ENCODE measurements around the gene CPM.

Gene CPM

GRCh38 chr12:68901145-68901544 is 31.8 kb downstream of the CPM start:
- Histone ChIP-seq H3K36me3 (ENCODE audit: insufficient read depth, low read length) (no peaks in the 10 kb centered on the region), H3K27me3 (ENCODE audit: control insufficient read depth in 1 of 2, insufficient read depth in 2 of 2, low read length in 2 of 2) (no peaks in the 10 kb centered on the region), H3K9ac (ENCODE audit: low read length) (no peak overlapping the region), H3K4me1 (ENCODE audit: insufficient read depth, low read length) (no peaks in the 10 kb centered on the region), H3K27ac (ENCODE audit: low read depth, low read length) (no peak overlapping the region), H3K4me3 (ENCODE audit: low read depth in 1 of 2, low read length in 2 of 2) (no peak overlapping the region), H3K9me3 (ENCODE audit: low read length) (no peaks in the 10 kb centered on the region)

GRCh38 chr12:68900241-68900640 is 32.7 kb downstream of the CPM start:
- H3K9me3 ChIP-seq (ENCODE audit: low read length), result no peaks in the 10 kb centered on the region
- no peaks in the 10 kb centered on the region for H3K27me3 ChIP-seq (ENCODE audit: control insufficient read depth in 1 of 2, insufficient read depth in 2 of 2, low read length in 2 of 2)
- H3K4me1 ChIP-seq (ENCODE audit: insufficient read depth, low read length), result no peaks in the 10 kb centered on the region
- H3K9ac ChIP-seq (ENCODE audit: low read length), result no peak overlapping the region
- H3K36me3 ChIP-seq (ENCODE audit: insufficient read depth, low read length), result no peaks in the 10 kb centered on the region
- H3K27ac ChIP-seq (ENCODE audit: low read depth, low read length), result no peak overlapping the region
- no peak overlapping the region for H3K4me3 ChIP-seq (ENCODE audit: low read depth in 1 of 2, low read length in 2 of 2)

GRCh38 chr12:68899251-68899771 is 33.7 kb downstream of the CPM start:
- H3K27me3 ChIP-seq (ENCODE audit: control insufficient read depth in 1 of 2, insufficient read depth in 2 of 2, low read length in 2 of 2), result no peaks in the 10 kb centered on the region
- no peaks in the 10 kb centered on the region for H3K4me1 ChIP-seq (ENCODE audit: insufficient read depth, low read length)
- no peak overlapping the region for H3K9ac ChIP-seq (ENCODE audit: low read length)
- no peak overlapping the region for H3K27ac ChIP-seq (ENCODE audit: low read depth, low read length)
- no peak overlapping the region for H3K4me3 ChIP-seq (ENCODE audit: low read depth in 1 of 2, low read length in 2 of 2)
- H3K9me3 ChIP-seq (ENCODE audit: low read length), result no peaks in the 10 kb centered on the region
- no peaks in the 10 kb centered on the region for H3K36me3 ChIP-seq (ENCODE audit: insufficient read depth, low read length)

GRCh38 chr12:68896881-68897540 is 36.0 kb downstream of the CPM start:
- Histone ChIP-seq H3K4me3 (ENCODE audit: low read depth in 1 of 2, low read length in 2 of 2) (no peak overlapping the region), H3K9ac (ENCODE audit: low read length) (no peak overlapping the region), H3K27ac (ENCODE audit: low read depth, low read length) (no peak overlapping the region), H3K27me3 (ENCODE audit: control insufficient read depth in 1 of 2, insufficient read depth in 2 of 2, low read length in 2 of 2) (no peaks in the 10 kb centered on the region), H3K4me1 (ENCODE audit: insufficient read depth, low read length) (no peaks in the 10 kb centered on the region), H3K9me3 (ENCODE audit: low read length) (no peaks in the 10 kb centered on the region), H3K36me3 (ENCODE audit: insufficient read depth, low read length) (no peaks in the 10 kb centered on the region)

- no peak overlapping the region for H3K9ac ChIP-seq (ENCODE audit: low read length)
- H3K27ac ChIP-seq (ENCODE audit: low read depth, low read length), result no peak overlapping the region
- no peaks in the 10 kb centered on the region for H3K4me1 ChIP-seq (ENCODE audit: insufficient read depth, low read length)
- no peaks in the 10 kb centered on the region for H3K27me3 ChIP-seq (ENCODE audit: control insufficient read depth in 1 of 2, insufficient read depth in 2 of 2, low read length in 2 of 2)
- H3K4me3 ChIP-seq (ENCODE audit: low read depth in 1 of 2, low read length in 2 of 2), result no peak overlapping the region
- no peaks in the 10 kb centered on the region for H3K9me3 ChIP-seq (ENCODE audit: low read length)
- H3K36me3 ChIP-seq (ENCODE audit: insufficient read depth, low read length), result no peaks in the 10 kb centered on the region
Measured at GRCh38 chr12:68894276-68894855, 38.6 kb downstream of the CPM start.

- Histone ChIP-seq H3K4me3 (ENCODE audit: low read depth in 1 of 2, low read length in 2 of 2) (no peak overlapping the region), H3K9me3 (ENCODE audit: low read length) (no peaks in the 10 kb centered on the region), H3K27ac (ENCODE audit: low read depth, low read length) (no peak overlapping the region)
Measured at GRCh38 chr12:68893741-68894140, 39.2 kb downstream of the CPM start.

GRCh38 chr12:68893201-68893600 is 39.8 kb downstream of the CPM start:
- no peaks in the 10 kb centered on the region for H3K27me3 ChIP-seq (ENCODE audit: control insufficient read depth in 1 of 2, insufficient read depth in 2 of 2, low read length in 2 of 2)
- no peaks in the 10 kb centered on the region for H3K4me1 ChIP-seq (ENCODE audit: insufficient read depth, low read length)
- H3K4me3 ChIP-seq (ENCODE audit: low read depth in 1 of 2, low read length in 2 of 2), result no peak overlapping the region
- no peaks in the 10 kb centered on the region for H3K36me3 ChIP-seq (ENCODE audit: insufficient read depth, low read length)
- H3K9me3 ChIP-seq (ENCODE audit: low read length), result no peaks in the 10 kb centered on the region
- H3K9ac ChIP-seq (ENCODE audit: low read length), result no peak overlapping the region
- no peak overlapping the region for H3K27ac ChIP-seq (ENCODE audit: low read depth, low read length)

More at GRCh38 chr12:68893741-68894140, 39.2 kb downstream of the CPM start:
- H3K27me3 ChIP-seq (ENCODE audit: control insufficient read depth in 1 of 2, insufficient read depth in 2 of 2, low read length in 2 of 2), result no peaks in the 10 kb centered on the region
- H3K4me1 ChIP-seq (ENCODE audit: insufficient read depth, low read length), result no peaks in the 10 kb centered on the region
- H3K9ac ChIP-seq (ENCODE audit: low read length), result no peak overlapping the region
- no peaks in the 10 kb centered on the region for H3K36me3 ChIP-seq (ENCODE audit: insufficient read depth, low read length)

GRCh38 chr12:68891141-68891540 is 41.8 kb downstream of the CPM start:
- Histone ChIP-seq H3K36me3 (ENCODE audit: insufficient read depth, low read length) (no peaks in the 10 kb centered on the region), H3K9ac (ENCODE audit: low read length) (no peak overlapping the region), H3K27ac (ENCODE audit: low read depth, low read length) (no peak overlapping the region), H3K9me3 (ENCODE audit: low read length) (no peaks in the 10 kb centered on the region), H3K4me3 (ENCODE audit: low read depth in 1 of 2, low read length in 2 of 2) (no peak overlapping the region), H3K27me3 (ENCODE audit: control insufficient read depth in 1 of 2, insufficient read depth in 2 of 2, low read length in 2 of 2) (no peaks in the 10 kb centered on the region), H3K4me1 (ENCODE audit: insufficient read depth, low read length) (no peaks in the 10 kb centered on the region)

- Histone ChIP-seq H3K9ac (ENCODE audit: low read length) (no peak overlapping the region), H3K9me3 (ENCODE audit: low read length) (no peaks in the 10 kb centered on the region), H3K4me3 (ENCODE audit: low read depth in 1 of 2, low read length in 2 of 2) (no peak overlapping the region), H3K27ac (ENCODE audit: low read depth, low read length) (no peak overlapping the region), H3K4me1 (ENCODE audit: insufficient read depth, low read length) (no peaks in the 10 kb centered on the region), H3K27me3 (ENCODE audit: control insufficient read depth in 1 of 2, insufficient read depth in 2 of 2, low read length in 2 of 2) (no peaks in the 10 kb centered on the region), H3K36me3 (ENCODE audit: insufficient read depth, low read length) (no peaks in the 10 kb centered on the region)
Measured at GRCh38 chr12:68890701-68891113, 42.3 kb downstream of the CPM start.

GRCh38 chr12:68888243-68888642 is 44.7 kb downstream of the CPM start:
- Histone ChIP-seq H3K9me3 (ENCODE audit: low read length) (no peaks in the 10 kb centered on the region), H3K9ac (ENCODE audit: low read length) (no peak overlapping the region), H3K4me1 (ENCODE audit: insufficient read depth, low read length) (no peaks in the 10 kb centered on the region), H3K4me3 (ENCODE audit: low read depth in 1 of 2, low read length in 2 of 2) (no peak overlapping the region), H3K27ac (ENCODE audit: low read depth, low read length) (no peak overlapping the region), H3K27me3 (ENCODE audit: control insufficient read depth in 1 of 2, insufficient read depth in 2 of 2, low read length in 2 of 2) (no peaks in the 10 kb centered on the region), H3K36me3 (ENCODE audit: insufficient read depth, low read length) (no peaks in the 10 kb centered on the region)

GRCh38 chr12:68887641-68888040 is 45.3 kb downstream of the CPM start:
- H3K9me3 ChIP-seq (ENCODE audit: low read length), result no peaks in the 10 kb centered on the region
- no peaks in the 10 kb centered on the region for H3K36me3 ChIP-seq (ENCODE audit: insufficient read depth, low read length)

More at GRCh38 chr12:68887641-68888040, 45.3 kb downstream of the CPM start:
- H3K4me1 ChIP-seq (ENCODE audit: insufficient read depth, low read length), result no peaks in the 10 kb centered on the region
- H3K27ac ChIP-seq (ENCODE audit: low read depth, low read length), result no peak overlapping the region
- H3K4me3 ChIP-seq (ENCODE audit: low read depth in 1 of 2, low read length in 2 of 2), result no peak overlapping the region
- no peak overlapping the region for H3K9ac ChIP-seq (ENCODE audit: low read length)
- no peaks in the 10 kb centered on the region for H3K27me3 ChIP-seq (ENCODE audit: control insufficient read depth in 1 of 2, insufficient read depth in 2 of 2, low read length in 2 of 2)

Data from muscle layer of colon (tissue), 2 donors.